SJCRH30 (cell line): Measurements from ENCODE around the gene PCCA. TPM values are rescaled to one million over a fixed set of nuclear protein-coding genes. Genes with fewer than 3 reads are reported as not detected.

Source experiments
- DNase-seq, 2 experiments: peaks; one replicate each; pipeline ENCODE4 v3.0.0-alpha.2; 2015 to 2020
- H3K27ac ChIP-seq: fragments of 250-450 bp; sonication (Bioruptor Pico); 2 replicates; pipeline ENCODE4 v1.5.1; 2020; ENCODE audit warnings: mild to moderate bottlenecking, moderate library complexity
- H3K27me3 ChIP-seq: fragments of 250-450 bp; sonication (Bioruptor Pico); 2 replicates; pipeline ENCODE4 v1.5.1; 2020; ENCODE audit warnings: mild to moderate bottlenecking, moderate library complexity
- H3K36me3 ChIP-seq: fragments of 250-450 bp; sonication (Bioruptor Pico); 2 replicates; pipeline ENCODE4 v1.5.1; 2020; ENCODE audit warnings: mild to moderate bottlenecking, moderate library complexity
- H3K4me1 ChIP-seq: fragments of 250-450 bp; sonication (Bioruptor Pico); 2 replicates; pipeline ENCODE4 v1.5.1; 2020; ENCODE audit warnings: mild to moderate bottlenecking, moderate library complexity
- H3K4me3 ChIP-seq: fragments of 250-450 bp; sonication (Bioruptor Pico); 2 replicates; pipeline ENCODE4 v1.5.1; 2020; ENCODE audit warnings: mild to moderate bottlenecking, moderate library complexity
- H3K9me3 ChIP-seq: fragments of 250-450 bp; sonication (Bioruptor Pico); replicated peaks from 2 replicates; pipeline ENCODE4 v1.5.1; 2020; ENCODE audit warnings: mild to moderate bottlenecking, moderate library complexity
- total RNA-seq: library from RNA; depleted of rRNA; stranded (reverse); fragments of >200 nt; shearing (Covaris generic); gene quantifications from 2 replicates; pipeline ENCODE4 v1.2.3, GENCODE V29; 2014

The PCCA gene
- total RNA-seq, 1 experiment from 2014 or later: 23.4 TPM

GRCh38 chr13:100394005-100394695, 305.3 kb downstream of the PCCA start:
- no peaks in the 10 kb centered on the region for H3K27me3 ChIP-seq
- H3K9me3 ChIP-seq: no peaks in the 10 kb centered on the region
- peak; percentile 21 to 57 for DNase-seq
- peak overlapping the region; percentile 72 for H3K27ac ChIP-seq
- H3K4me1 ChIP-seq: peaks cover 35% of the 10 kb centered on the region
- no peaks in the 10 kb centered on the region for H3K36me3 ChIP-seq
- peak overlapping the region; percentile 37 for H3K4me3 ChIP-seq

- Histone ChIP-seq H3K4me1 (peaks cover 35% of the 10 kb centered on the region), H3K27me3 (no peaks in the 10 kb centered on the region), H3K27ac (no peak overlapping the region; the same call in 1 of the 2 replicates), H3K9me3 (no peaks in the 10 kb centered on the region), H3K4me3 (no peak overlapping the region), H3K36me3 (no peaks in the 10 kb centered on the region)
- no peak for DNase-seq
Measured at GRCh38 chr13:100395698-100396373, 306.9 kb downstream of the PCCA start.

DNA sequence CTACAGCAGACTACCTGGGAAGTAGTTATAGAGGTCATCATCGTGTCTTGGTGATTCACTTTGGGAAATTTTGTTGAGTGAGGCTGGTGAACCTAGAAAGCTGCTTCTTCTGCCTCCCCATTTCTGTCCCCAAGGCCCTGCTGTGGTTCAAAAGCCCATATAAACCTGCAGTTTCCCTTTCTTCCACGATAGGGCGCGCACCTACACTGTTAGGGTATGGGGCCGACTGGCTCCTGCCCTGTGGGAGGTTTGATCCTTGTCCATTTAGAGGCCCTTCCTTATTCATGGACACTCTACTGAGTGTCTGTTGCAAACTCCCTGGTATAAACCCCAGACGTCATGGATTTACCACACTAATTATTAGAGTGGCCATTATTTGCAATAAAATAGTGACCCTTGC, 307.9 kb downstream of the PCCA start:
- H3K27ac ChIP-seq: no peak overlapping the region
- no peak overlapping the region for H3K4me3 ChIP-seq
- DNase-seq: no peak
- no peaks in the 10 kb centered on the region for H3K27me3 ChIP-seq
- H3K36me3 ChIP-seq: no peaks in the 10 kb centered on the region
- H3K9me3 ChIP-seq: no peaks in the 10 kb centered on the region
- peaks cover 35% of the 10 kb centered on the region for H3K4me1 ChIP-seq

DNA sequence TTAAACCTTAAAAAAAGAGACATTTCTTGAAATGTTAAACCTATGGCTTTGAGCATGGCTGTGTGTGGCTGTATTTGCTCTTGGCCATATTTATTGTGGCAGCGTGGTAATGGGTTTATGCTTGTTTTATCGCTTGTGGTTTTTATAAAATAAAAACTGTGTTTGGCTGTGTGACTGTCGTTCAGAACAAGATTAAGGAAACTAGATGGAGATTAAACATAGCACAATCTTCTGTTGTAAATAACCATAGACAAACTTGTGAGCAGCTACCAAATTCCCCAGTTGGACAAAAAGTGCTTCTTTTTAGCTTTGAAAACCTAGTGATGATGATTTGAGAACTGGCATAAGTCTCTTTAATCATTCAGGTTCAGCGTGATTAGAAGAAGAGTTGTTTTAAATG, 308.7 kb downstream of the PCCA start:
- no peak overlapping the region for H3K4me3 ChIP-seq
- no peak overlapping the region for H3K27ac ChIP-seq
- no peak for DNase-seq
- H3K9me3 ChIP-seq: no peaks in the 10 kb centered on the region
- no peaks in the 10 kb centered on the region for H3K36me3 ChIP-seq
- H3K4me1 ChIP-seq: peaks cover 26% of the 10 kb centered on the region
- H3K27me3 ChIP-seq: no peaks in the 10 kb centered on the region

GRCh38 chr13:100398360-100398759, 309.5 kb downstream of the PCCA start:
- Histone ChIP-seq H3K4me3 (no peak overlapping the region), H3K36me3 (no peaks in the 10 kb centered on the region), H3K27ac (no peak overlapping the region), H3K4me1 (peaks cover 21% of the 10 kb centered on the region), H3K27me3 (no peaks in the 10 kb centered on the region), H3K9me3 (no peaks in the 10 kb centered on the region)
- DNase-seq: no peak

DNA sequence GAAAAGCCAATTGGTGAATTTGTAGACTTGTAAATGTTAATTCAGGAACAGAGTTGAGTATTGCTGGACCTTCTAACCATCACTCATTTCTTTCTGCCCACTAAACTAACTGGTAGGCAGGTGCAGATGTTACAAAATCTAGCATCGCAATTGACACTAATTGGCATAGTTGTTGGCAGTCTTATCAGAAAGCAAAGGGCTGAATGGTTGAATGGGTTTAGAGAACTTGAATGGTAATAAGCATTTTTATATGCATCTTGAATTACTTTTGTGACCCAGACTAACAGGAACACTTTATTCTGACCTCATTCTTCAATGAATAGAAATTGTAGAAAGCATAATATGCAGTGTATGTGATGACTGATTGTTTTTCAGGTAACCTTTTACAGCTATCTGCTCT, 310.6 kb downstream of the PCCA start:
- Histone ChIP-seq H3K27me3 (no peaks in the 10 kb centered on the region), H3K36me3 (no peaks in the 10 kb centered on the region), H3K4me1 (peaks cover 10% of the 10 kb centered on the region), H3K27ac (no peak overlapping the region), H3K4me3 (no peak overlapping the region), H3K9me3 (no peaks in the 10 kb centered on the region)
- DNase-seq: no peak

- no peak overlapping the region for H3K4me3 ChIP-seq
- 0 out of 2 replicates have a peak, but pooled peaks cover 2% of the 10 kb centered on the region for H3K36me3 ChIP-seq
- DNase-seq: no peak
Measured at GRCh38 chr13:100403675-100404074, 314.8 kb downstream of the PCCA start.

DNA sequence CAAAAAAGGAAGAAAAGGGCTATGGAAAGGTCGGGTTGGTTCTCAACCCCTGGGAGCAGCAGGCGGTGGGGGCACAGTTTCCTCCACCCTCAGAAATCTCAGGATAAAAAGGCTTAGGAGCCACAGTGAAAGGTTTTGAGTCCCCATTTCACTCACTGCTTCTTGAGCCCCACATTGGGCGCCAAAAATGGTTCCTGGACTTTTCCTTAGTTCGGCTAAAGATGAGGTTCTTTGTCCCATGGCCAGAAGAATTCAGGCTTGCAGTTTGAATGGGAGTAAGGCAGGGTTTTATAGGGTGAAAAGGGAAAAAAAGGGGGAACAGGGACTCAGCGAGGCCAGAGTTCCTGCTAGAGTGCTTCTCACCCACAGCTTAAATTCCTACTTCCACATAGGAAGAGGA, 320.2 kb downstream of the PCCA start:
- DNase-seq: peak in 1 of 2 experiments; percentile 21
- 0 out of 2 replicates have a peak, but pooled peaks cover 2% of the 10 kb centered on the region for H3K36me3 ChIP-seq
- no peak overlapping the region for H3K27ac ChIP-seq
- H3K9me3 ChIP-seq: peaks cover 13% of the 10 kb centered on the region; the same call in 1 of the 2 replicates
- H3K27me3 ChIP-seq: no peaks in the 10 kb centered on the region
- no peak overlapping the region for H3K4me3 ChIP-seq
- no peaks in the 10 kb centered on the region for H3K4me1 ChIP-seq

More at GRCh38 chr13:100403675-100404074, 314.8 kb downstream of the PCCA start:
- H3K27me3 ChIP-seq: no peaks in the 10 kb centered on the region
- no peak overlapping the region for H3K27ac ChIP-seq
- peaks cover 2% of the 10 kb centered on the region; the same call in 1 of the 2 replicates for H3K9me3 ChIP-seq
- H3K4me1 ChIP-seq: no peaks in the 10 kb centered on the region

DNA sequence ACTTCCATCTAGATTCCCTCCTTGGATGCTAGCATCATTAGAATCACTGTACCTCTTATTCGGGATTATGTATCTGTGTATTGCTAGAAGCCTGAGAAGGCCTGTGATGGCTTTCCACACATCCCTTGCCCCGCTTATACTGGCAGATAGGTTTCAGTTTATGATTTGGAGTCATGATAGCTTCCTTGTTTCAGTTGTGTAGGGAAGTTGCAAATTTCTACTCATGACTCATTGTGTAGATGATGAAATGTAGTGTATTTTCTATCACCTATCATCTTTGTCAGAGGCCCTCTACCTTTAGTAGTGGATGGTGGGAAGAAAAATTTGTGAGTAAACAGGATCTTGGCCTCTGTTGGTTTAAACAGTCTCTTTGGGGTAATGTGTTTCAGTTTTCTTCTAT, 334.5 kb downstream of the PCCA start:
- Histone ChIP-seq H3K27ac (no peak overlapping the region), H3K36me3 (no peaks in the 10 kb centered on the region; the same call in 1 of the 2 replicates), H3K4me1 (no peaks in the 10 kb centered on the region), H3K9me3 (no peaks in the 10 kb centered on the region), H3K4me3 (no peak overlapping the region), H3K27me3 (no peaks in the 10 kb centered on the region)
- no peak for DNase-seq

GRCh38 chr13:100428986-100429385, 340.1 kb downstream of the PCCA start:
- Histone ChIP-seq H3K27me3 (no peaks in the 10 kb centered on the region), H3K36me3 (no peaks in the 10 kb centered on the region), H3K4me3 (no peak overlapping the region), H3K4me1 (0 out of 2 replicates have a peak, but pooled peaks cover 1% of the 10 kb centered on the region), H3K27ac (no peak overlapping the region), H3K9me3 (no peaks in the 10 kb centered on the region)
- DNase-seq: peak in 1 of 2 experiments; percentile 17

DNA sequence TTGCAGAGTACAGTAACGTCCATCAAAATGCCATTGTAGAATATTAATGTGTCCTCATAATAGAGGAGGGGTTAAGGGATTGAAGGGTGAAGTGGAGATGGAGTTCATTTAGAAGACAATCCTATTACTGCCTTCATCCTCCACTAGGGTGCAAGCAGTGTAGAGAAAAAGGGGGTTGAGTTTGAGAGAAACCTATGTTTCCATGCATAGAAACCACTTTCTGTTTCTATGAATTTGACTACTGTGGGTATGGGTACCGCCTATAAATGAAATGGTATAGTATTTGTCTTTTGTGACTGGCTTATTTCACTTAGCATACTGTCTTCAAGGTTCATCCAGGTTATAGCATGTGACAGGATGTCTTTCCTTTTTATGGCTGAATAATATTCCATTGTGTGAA, 343.7 kb downstream of the PCCA start:
- H3K36me3 ChIP-seq: no peaks in the 10 kb centered on the region
- 0 out of 2 replicates have a peak, but pooled peaks cover 5% of the 10 kb centered on the region for H3K4me1 ChIP-seq
- no peak overlapping the region for H3K27ac ChIP-seq
- no peaks in the 10 kb centered on the region for H3K27me3 ChIP-seq
- no peak overlapping the region for H3K4me3 ChIP-seq
- H3K9me3 ChIP-seq: no peaks in the 10 kb centered on the region
- no peak for DNase-seq

DNA sequence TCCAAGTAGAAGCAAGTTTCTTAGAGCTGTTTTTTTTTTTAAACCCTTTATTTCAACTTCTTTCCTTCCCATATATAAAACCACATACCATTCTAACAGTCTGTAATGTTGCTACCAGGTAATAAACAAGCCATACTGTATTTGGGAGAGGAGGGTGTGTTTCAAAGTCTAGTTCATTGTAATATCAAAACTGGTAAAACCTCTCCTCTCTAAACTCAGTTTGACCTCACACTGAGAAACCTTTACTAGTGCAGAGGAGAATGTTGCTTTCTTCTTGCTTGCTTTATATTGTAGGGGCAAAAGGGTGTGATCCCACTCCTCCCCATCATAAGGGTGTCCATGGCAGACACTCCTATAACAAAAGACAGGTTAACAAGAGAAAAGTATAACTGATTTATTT, 344.6 kb downstream of the PCCA start:
- 0 out of 2 replicates have a peak, but pooled peaks cover 5% of the 10 kb centered on the region for H3K4me1 ChIP-seq
- no peaks in the 10 kb centered on the region for H3K36me3 ChIP-seq
- no peaks in the 10 kb centered on the region for H3K9me3 ChIP-seq
- no peak for DNase-seq
- no peaks in the 10 kb centered on the region for H3K27me3 ChIP-seq
- no peak overlapping the region for H3K4me3 ChIP-seq
- H3K27ac ChIP-seq: no peak overlapping the region

DNA sequence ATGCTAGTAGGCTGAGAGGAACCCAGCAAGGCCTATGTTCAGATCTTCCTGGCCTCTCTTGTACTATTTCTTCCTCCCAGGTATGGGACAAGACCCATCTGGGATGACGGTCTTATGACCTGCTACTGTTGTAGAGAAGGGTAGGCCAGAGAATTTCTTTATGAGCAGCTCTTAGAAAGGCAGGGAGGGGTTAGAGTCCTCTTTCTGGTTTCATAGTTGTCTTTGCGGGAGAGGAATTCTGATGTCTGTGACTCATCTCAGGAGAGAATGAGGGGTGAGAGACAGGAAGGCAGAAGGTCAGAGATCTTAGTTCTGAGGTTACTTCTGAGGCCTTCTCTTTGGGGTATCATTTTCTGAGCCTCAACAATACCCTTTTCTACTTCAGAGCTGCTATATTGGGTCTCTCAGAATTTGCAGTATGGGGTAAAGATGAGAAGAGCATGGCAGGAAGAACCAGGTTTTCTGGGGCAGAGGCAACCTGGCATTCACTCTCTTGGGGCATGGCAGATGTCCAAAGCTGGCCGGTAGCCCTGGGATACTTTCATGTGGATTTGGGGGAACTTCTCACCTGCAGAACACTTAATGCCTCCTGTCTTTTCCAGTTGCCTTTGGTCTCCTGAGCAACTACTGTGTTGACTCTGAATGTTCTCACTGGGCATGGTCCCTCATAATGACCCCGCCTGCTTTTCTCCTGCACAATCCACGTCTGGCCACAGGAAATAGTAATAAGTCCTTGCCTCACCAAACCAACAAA, 345.3 kb downstream of the PCCA start:
- Histone ChIP-seq H3K27ac (no peak overlapping the region), H3K36me3 (no peaks in the 10 kb centered on the region), H3K9me3 (no peaks in the 10 kb centered on the region), H3K4me1 (0 out of 2 replicates have a peak, but pooled peaks cover 5% of the 10 kb centered on the region), H3K27me3 (no peaks in the 10 kb centered on the region), H3K4me3 (no peak overlapping the region)
- no peak for DNase-seq

GRCh38 chr13:100436099-100436498, 347.2 kb downstream of the PCCA start:
- Histone ChIP-seq H3K36me3 (no peaks in the 10 kb centered on the region), H3K4me3 (no peak overlapping the region), H3K27ac (no peak overlapping the region), H3K9me3 (no peaks in the 10 kb centered on the region), H3K27me3 (no peaks in the 10 kb centered on the region), H3K4me1 (peaks cover 14% of the 10 kb centered on the region)
- no peak for DNase-seq
